K562 (cell line): ENCODE data around the gene MAPKAPK2. TPM values are rescaled to one million over a fixed set of nuclear protein-coding genes. Genes with fewer than 3 reads are reported as not detected.

Experiments used
- ADNP ChIP-seq: fragments of 200-800 bp; sonication (Bioruptor generic); IDR thresholded peaks from 2 replicates; pipeline ENCODE4 v1.6.1; 2016; ENCODE audit warnings: missing genetic modification characterization, missing compliant biosample characterization
- CREB1 ChIP-seq, 2 experiments: sonication (generic) in 1 of 2; formaldehyde crosslinking in 1 of 2; IDR thresholded peaks; 2 replicates each; pipeline versions ENCODE4 v1.6.1 to v1.8.0; 2012 to 2022; ENCODE audit warnings: inconsistent platforms in 1 of 2, mild to moderate bottlenecking in 1 of 2, missing genetic modification reagents in 1 of 2, moderate library complexity in 1 of 2
- CSDE1 ChIP-seq, 2 experiments: fragments of 450-650 bp; IDR thresholded peaks; 2 replicates each; pipeline ENCODE4 v1.6.1; 2016; ENCODE audit warnings: mild to moderate bottlenecking in 1 of 2
- EHMT2 ChIP-seq: fragments of 450-650 bp; IDR thresholded peaks from 2 replicates; pipeline ENCODE4 v1.6.1; 2018; ENCODE audit warnings: antibody characterized with exemption
- ETV1 ChIP-seq: fragments of 450-650 bp; conservative IDR thresholded peaks from 2 replicates; pipeline ENCODE4 v1.6.1; 2016; ENCODE audit warnings: missing genetic modification characterization, control low read depth, low read depth, missing compliant biosample characterization
- GATA2 ChIP-seq: sonication (generic); formaldehyde crosslinking; IDR thresholded peaks from 2 replicates; pipeline ENCODE4 v1.4.0; 2020; ENCODE audit warnings: mild to moderate bottlenecking, missing genetic modification reagents
- GTF2A2 ChIP-seq: IDR thresholded peaks from 2 replicates; pipeline ENCODE4 v1.6.1; 2016; ENCODE audit warnings: mild to moderate bottlenecking, missing genetic modification characterization, missing compliant biosample characterization
- LCOR ChIP-seq: sonication (generic); formaldehyde crosslinking; IDR thresholded peaks from 2 replicates; pipeline ENCODE4 v1.8.0; 2022; ENCODE audit warnings: mild to moderate bottlenecking, missing genetic modification reagents
- MITF ChIP-seq: IDR thresholded peaks from 2 replicates; pipeline ENCODE4 v1.6.1; 2014; ENCODE audit warnings: antibody characterized with exemption
- MXI1 ChIP-seq: IDR thresholded peaks from 2 replicates; pipeline ENCODE4 v1.6.1; 2011; ENCODE audit warnings: low read depth, mild to moderate bottlenecking, improper control_type of control experiment, low read length
- NFE2L1 ChIP-seq: fragments of 450-650 bp; IDR thresholded peaks from 2 replicates; pipeline ENCODE4 v1.6.1; 2016; ENCODE audit warnings: missing genetic modification characterization, low read depth, mild to moderate bottlenecking, missing compliant biosample characterization, moderate library complexity, borderline replicate concordance
- TAF7 ChIP-seq: fragments of 450-650 bp; IDR thresholded peaks from 2 replicates; pipeline ENCODE4 v1.6.1; 2016; ENCODE audit warnings: missing genetic modification characterization, missing compliant biosample characterization
- TAL1 ChIP-seq: fragments of 450-650 bp; IDR thresholded peaks from 2 replicates; pipeline ENCODE4 v1.6.1; 2016; ENCODE audit warnings: mild to moderate bottlenecking
- TEAD2 ChIP-seq: fragments of 450-650 bp; IDR thresholded peaks from 2 replicates; pipeline ENCODE4 v1.6.1; 2016; ENCODE audit warnings: missing genetic modification characterization, control low read depth, missing compliant biosample characterization
- TEAD4 ChIP-seq, 2 experiments: sonication (generic) in 1 of 2; formaldehyde crosslinking in 1 of 2; IDR thresholded peaks; 2 replicates each; pipeline versions ENCODE4 v1.6.1 to v1.8.0; 2012 to 2022; ENCODE audit warnings: borderline replicate concordance in 1 of 2, inconsistent platforms in 1 of 2, low read length in 1 of 2, mild to moderate bottlenecking in 1 of 2, missing genetic modification reagents in 1 of 2
- TFE3 ChIP-seq: fragments of 450-650 bp; formaldehyde crosslinking; IDR thresholded peaks from 2 replicates; pipeline ENCODE4 v1.4.0; 2020; ENCODE audit warnings: mild to moderate bottlenecking, mixed read lengths
- THRAP3 ChIP-seq: fragments of 450-650 bp; IDR thresholded peaks from 2 replicates; pipeline ENCODE4 v1.6.1; 2016; ENCODE audit warnings: mild to moderate bottlenecking, inconsistent platforms, borderline replicate concordance
- YBX1 ChIP-seq: fragments of 450-650 bp; IDR thresholded peaks from 2 replicates; pipeline ENCODE4 v1.7.1; 2016; ENCODE audit warnings: mild to moderate bottlenecking
- ZFP30 ChIP-seq: fragments of 250-450 bp; sonication (Bioruptor Pico); IDR thresholded peaks from 2 replicates; pipeline ENCODE4 v1.8.0; 2022; ENCODE audit warnings: moderate library complexity, mild to moderate bottlenecking, inconsistent platforms, borderline replicate concordance
- ZKSCAN8 ChIP-seq: fragments of 200-800 bp; sonication (Bioruptor generic); IDR thresholded peaks from 2 replicates; pipeline ENCODE4 v1.6.1; 2016; ENCODE audit warnings: missing genetic modification characterization, missing compliant biosample characterization
- ZNF212 ChIP-seq: fragments of 450-650 bp; formaldehyde crosslinking; IDR thresholded peaks from 2 replicates; pipeline ENCODE4 v1.4.0; 2020; ENCODE audit warnings: mild to moderate bottlenecking
- ZNF224 ChIP-seq: sonication (generic); formaldehyde crosslinking; IDR thresholded peaks from 2 replicates; pipeline ENCODE4 v1.8.0; 2022; ENCODE audit warnings: mild to moderate bottlenecking, missing genetic modification reagents
- ZNF324 ChIP-seq: fragments of 250-450 bp; sonication (Bioruptor Pico); IDR thresholded peaks from 2 replicates; pipeline ENCODE4 v1.4.0; 2020; ENCODE audit warnings: mild to moderate bottlenecking
- ZNF398 ChIP-seq: fragments of 250-450 bp; sonication (Bioruptor Pico); IDR thresholded peaks from 2 replicates; pipeline ENCODE4 v1.8.0; 2021; ENCODE audit warnings: moderate library complexity, mild to moderate bottlenecking, inconsistent platforms
- ZNF780A ChIP-seq: fragments of 250-450 bp; sonication (Bioruptor Pico); IDR thresholded peaks from 2 replicates; pipeline ENCODE4 v1.5.0; 2021; ENCODE audit warnings: mild to moderate bottlenecking
- polyA plus RNA-seq, 8 experiments: library from polyadenylated mRNA; depleted of rRNA in 4 of 8; stranded (reverse) in 5 of 8; unstranded in 3 of 8; fragments of >200 nt; fragmentation: Nextera tagmentation in 2 of 8; fragmentation: Illumina TruSeq in 1 of 8; extraction: Ambion mirVana in 2 of 8; extraction: Trizol in 1 of 8; gene quantifications; 2 replicates each; pipeline versions ENCODE4 v1.2.1 to v1.2.3, GENCODE V29; 2011 to 2014; ENCODE audit warnings: inconsistent platforms in 1 of 8, missing spikeins in 1 of 8
- total RNA-seq, 7 experiments: library from RNA; depleted of rRNA in 6 of 7; stranded (reverse); fragments of >200 nt in 6 of 7; fragmentation: Illumina TruSeq in 2 of 7; extraction: Trizol in 2 of 7; gene quantifications; 2 replicates each; pipeline versions ENCODE4 v1.2.1 to v1.2.3, GENCODE V29; 2011 to 2021; ENCODE audit warnings: low replicate concordance in 1 of 7

The MAPKAPK2 gene
- total and polyA plus RNA-seq, 9 of the 15 experiments (the other 6 are each of a cell fraction or from before 2014, with no cell fraction given), result 0.63 to 94.2 (median 52.1) TPM

- no peak for TF ChIP-seq MITF
- no peak for TF ChIP-seq ZKSCAN8 (CRISPR knock-in tag)
- no peak for TF ChIP-seq TAF7 (tag)
- no peak for TF ChIP-seq TEAD2
- peak; percentile 10; the same call in 1 of the 2 replicates for TF ChIP-seq TAL1
- no peak for TF ChIP-seq ZNF324 (CRISPR knock-in tag)
- peak; percentile 37; the same call in 1 of the 2 replicates for TF ChIP-seq GATA2 (CRISPR knock-in tag)
- TF ChIP-seq LCOR (CRISPR knock-in tag), result no peak
- no peak for TF ChIP-seq ETV1 (tag)
- TF ChIP-seq MXI1, result no peak
- TF ChIP-seq TEAD4 (IDR thresholded peaks at IDR 0.05; ENCODE audit: low read length), result peak; percentile 44; the same call in 1 of the 2 replicates
- no peak for TF ChIP-seq TEAD4 (CRISPR knock-in tag; IDR thresholded peaks at IDR 0.05; ENCODE audit: borderline replicate concordance)
- TF ChIP-seq ADNP (tag), result no peak
- no peak for TF ChIP-seq ZNF212 (CRISPR knock-in tag)
- no peak for TF ChIP-seq NFE2L1 (tag)
- TF ChIP-seq THRAP3, result no peak
- no peak for TF ChIP-seq EHMT2
- no peak for TF ChIP-seq ZNF780A (CRISPR knock-in tag)
- TF ChIP-seq YBX1, result no peak
- TF ChIP-seq CSDE1 (IDR thresholded peaks at IDR 0.05), result no peak
- no peak for TF ChIP-seq TFE3 (CRISPR knock-in tag)
- TF ChIP-seq ZNF398 (CRISPR knock-in tag), result no peak
- no peak for TF ChIP-seq GTF2A2 (tag)
- no peak for TF ChIP-seq CREB1 (IDR thresholded peaks at IDR 0.05)
- TF ChIP-seq CREB1 (CRISPR knock-in tag; IDR thresholded peaks at IDR 0.05), result no peak
- TF ChIP-seq ZNF224 (CRISPR knock-in tag), result no peak
- TF ChIP-seq ZFP30, result no peak
Measured at GRCh38 chr1:206768472-206769303, 84.0 kb downstream of the MAPKAPK2 start (continued).
